Caki2 (cell line): ENCODE data around the gene RGS14. TPM values are rescaled to one million over a fixed set of nuclear protein-coding genes. Genes with fewer than 3 reads are reported as not detected.
"Not testable (repeated sequence)": the region's sequence is repeated elsewhere in the genome, so short reads cannot be mapped to it uniquely, and the experiment has no call there.

Source experiments
- DNase-seq: peaks from one replicate; pipeline ENCODE4 v3.0.0-alpha.2; 2015; ENCODE audit warnings: low read depth
- in situ Hi-C: cut with HindIII; loops from 2 replicates; pipeline ENCODE4 v1.10.0; 2016; ENCODE audit warnings: low sequenced_read_pairs, low pct_unique_long_range_greater_than_20kb, mixed read lengths
- total RNA-seq: library from RNA; depleted of rRNA; stranded (reverse); fragments of >200 nt; shearing (Covaris generic); gene quantifications from 2 replicates; pipeline ENCODE4 v1.2.3, GENCODE V29; 2014; ENCODE audit warnings: low replicate concordance; rRNA removed

RGS14 gene
- total RNA-seq, 1 experiment from 2014 or later: 97.6 TPM

DNA sequence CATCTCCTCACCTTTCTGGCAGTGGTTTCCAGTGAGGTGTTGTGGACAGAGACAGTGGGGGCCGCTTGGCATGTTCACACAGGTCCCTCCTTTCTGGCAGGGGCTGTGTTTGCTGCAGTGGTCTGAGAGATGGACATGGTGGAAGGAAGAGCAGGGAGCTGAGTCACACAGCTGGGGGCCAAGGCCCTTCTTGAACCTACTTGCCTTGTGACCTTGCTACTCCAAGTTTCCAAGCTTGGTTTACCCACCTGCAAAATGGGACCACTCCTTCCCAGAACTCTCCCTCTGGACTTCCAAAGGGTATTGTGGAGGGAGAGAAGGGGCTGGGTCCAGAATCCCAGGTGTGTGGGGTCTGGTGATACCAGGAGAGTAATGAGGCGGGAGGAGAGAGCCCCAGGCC, 47.6 kb downstream of the RGS14 start:
- in situ Hi-C loops: no loop called here
- DNase-seq: no peak

DNA sequence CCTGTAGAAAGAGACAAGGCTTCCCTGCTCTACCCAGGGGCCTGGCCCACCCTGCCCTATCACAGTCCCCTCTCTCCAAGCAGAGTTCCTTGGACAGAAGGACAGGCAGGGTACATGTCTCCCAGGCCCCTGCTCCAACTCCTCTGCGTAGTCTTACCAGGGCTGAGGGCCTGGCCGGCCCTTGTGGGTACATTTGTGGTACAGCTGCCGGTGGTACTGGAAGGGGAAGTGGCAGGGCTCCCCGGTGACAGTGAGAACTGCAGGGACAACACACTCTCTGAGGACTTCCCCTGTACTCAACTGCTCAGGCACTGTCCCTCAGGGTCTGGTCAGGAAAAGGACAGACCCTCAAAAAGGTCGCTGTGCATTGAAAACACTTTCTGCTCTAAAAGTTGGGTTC, 48.1 kb downstream of the RGS14 start:
- DNase-seq: no peak
- in situ Hi-C loops: no loop called here

DNA sequence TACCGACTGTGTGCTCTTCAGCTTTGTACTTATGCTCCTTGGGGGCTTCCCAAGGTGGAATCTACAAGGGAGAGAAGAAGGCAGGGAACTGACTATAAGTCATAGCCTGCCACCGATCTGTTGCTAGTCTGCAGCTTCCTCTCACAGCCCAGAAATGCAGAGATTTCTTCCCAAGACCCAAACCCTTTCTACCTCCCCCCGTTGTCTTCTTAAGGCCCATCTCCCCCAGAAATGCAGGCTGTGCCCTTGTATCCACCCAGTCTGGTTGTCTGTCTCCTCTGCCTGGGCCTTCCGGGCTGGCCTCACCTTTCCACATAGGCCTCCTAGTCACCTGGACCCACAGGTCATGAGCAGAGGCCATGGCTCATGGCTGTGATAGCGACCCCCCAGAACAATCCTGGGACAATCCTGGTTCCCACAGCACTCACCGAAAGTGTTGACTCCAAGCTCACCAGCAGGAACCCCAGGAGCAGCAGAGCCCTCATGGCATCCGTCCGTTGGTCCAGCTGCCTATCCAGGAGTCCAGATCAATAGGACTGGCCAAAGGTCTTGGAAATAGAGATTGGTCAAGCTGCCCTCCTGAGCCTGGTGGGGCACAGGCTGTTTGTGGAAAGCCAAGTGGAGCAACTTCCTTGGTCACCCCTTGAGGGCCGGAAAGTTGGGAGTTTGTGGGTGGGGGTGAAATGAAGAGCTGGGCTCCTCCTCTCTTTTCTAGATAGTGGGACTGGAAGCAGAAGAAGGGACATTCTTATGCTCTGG, 51.5 kb downstream of the RGS14 start, which contains the start of gene F12:
Gene F12 (minus strand): TSS at position 522 of the 759 bp plus-strand sequence. CDS start 37 bp downstream, at position 485.
- in situ Hi-C loops: no loop called here
- no peak for DNase-seq

DNA sequence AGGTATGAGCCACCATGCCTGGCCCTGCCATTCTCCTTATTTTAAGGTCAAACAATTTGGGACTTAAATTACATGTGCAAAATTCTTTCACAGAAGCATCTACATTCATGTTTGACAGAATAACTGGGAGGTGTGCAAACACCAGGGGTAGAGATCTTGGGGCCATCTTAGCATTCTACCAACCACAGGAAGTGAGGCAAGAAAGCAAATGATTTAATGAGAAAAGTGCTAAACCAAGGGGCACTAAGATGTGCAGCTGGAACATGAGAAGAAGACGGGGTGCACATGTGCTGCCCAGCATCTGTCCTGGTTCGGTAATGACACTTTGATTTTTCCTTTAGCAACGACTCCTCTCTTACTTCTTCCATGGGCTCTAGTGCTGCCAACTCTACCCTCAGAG, 52.9 kb downstream of the RGS14 start:
- DNase-seq: no peak
- in situ Hi-C loops: no loop called here

DNA sequence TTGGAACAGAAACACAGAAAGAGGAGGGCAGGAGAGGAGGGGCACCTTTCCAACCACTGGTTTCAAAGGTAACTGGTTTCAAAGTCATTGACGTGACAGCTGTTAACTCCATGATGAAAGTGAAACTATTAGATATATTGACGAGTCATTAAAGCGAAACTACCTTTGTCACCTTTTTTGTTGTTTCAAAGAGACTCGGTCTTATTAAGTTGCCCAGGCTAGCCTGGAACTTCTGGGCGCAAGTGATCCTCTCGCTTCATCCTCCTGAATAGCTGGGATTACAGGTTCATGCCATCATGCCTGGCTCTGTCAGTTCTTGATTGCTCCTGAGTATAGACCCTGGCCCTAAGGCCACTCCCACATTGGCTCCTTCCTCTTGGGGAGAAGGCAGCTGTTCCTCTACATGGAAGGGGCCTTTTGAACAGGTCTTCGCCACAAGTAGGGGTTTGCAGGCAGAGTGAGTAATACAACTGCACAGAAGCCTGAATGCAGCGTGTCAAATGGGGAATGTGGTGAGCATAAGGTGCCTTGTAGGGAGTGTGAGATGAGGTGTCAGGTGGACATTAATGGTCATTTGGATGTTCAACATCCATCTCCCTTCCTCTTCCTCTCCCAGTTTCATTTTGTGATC, 55.0 kb downstream of the RGS14 start:
- in situ Hi-C loops: no loop called here
- DNase-seq: no peak

DNA sequence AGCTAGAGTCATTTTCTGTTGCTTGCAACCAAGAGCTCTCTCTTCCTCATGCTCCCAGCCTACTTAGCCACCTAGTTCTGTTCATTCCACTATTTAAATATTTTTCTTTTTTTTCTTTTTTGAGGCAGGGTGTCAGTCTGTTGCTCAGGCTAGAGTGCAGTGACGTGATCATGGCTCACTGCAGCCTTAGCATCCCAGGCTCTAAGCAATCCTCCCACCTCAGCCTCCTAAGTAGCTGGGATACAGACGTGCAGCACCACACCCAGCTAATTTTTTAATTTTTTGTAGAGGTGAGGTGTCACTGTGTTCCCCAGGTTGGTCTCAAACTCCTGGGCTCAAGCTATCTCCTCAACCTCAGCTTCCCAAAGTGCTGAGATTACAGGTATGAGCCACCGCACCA, 56.8 kb downstream of the RGS14 start:
- no peak for DNase-seq
- in situ Hi-C loops: no loop called here

DNA sequence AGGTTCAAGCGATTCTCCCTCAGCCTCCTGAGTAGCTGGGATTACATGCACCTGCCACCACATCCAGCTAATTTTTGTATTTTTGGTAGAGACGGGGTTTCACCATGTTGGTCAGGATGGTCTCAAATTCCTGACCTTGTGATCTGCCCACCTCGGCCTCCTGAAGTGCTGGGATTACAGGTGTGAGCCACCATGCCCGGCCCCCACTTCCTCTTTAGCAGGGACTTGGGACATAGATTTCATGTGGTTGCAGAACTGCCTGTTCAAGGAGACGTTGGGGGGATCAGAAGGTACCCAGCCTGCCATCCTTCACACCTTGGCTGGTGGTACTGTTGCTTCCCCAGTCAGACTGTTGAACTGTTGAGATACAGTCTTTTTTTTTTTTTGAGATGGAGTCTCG, 59.4 kb downstream of the RGS14 start:
- DNase-seq, in situ Hi-C loops: not testable (repeated sequence)

DNA sequence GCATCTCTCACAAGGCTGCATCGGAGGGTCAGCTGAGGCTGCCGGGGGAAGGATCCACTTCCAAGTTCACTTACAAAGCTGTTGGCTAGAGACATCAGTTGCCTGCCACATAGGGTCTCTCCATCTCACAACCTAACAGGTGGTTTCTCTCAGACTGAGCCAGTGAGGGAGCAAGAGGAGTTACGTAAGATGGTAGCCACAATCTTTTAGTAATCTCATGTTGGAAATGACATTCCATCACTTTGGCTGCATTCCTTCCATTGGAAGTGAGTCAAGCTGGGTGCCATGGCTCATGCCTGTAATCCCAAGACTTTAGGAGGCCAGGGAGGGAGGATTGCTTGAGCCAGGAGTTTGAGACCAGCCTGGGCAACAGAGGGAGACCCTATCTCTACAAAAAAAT, 61.3 kb downstream of the RGS14 start:
- in situ Hi-C loops: no loop called here
- no peak for DNase-seq

DNA sequence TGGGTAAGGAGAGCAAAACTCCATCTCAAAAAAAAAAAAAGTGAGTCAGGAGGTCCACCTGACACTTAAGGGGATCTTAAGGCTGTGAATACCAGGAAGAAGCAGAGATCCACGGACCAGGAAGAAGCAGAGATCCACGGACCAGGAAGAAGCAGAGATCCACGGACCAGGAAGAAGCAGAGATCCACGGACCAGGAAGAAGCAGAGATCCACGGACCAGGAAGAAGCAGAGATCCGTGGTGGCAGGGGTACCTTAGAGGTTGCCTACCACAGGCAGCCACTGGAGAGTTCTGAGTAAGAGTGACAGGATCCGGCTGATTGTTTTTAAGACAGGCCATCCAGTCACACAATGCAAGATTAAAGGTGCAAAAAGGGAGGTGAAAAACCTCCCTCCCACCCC, 62.7 kb downstream of the RGS14 start:
- DNase-seq, in situ Hi-C loops: not testable (repeated sequence)

DNA sequence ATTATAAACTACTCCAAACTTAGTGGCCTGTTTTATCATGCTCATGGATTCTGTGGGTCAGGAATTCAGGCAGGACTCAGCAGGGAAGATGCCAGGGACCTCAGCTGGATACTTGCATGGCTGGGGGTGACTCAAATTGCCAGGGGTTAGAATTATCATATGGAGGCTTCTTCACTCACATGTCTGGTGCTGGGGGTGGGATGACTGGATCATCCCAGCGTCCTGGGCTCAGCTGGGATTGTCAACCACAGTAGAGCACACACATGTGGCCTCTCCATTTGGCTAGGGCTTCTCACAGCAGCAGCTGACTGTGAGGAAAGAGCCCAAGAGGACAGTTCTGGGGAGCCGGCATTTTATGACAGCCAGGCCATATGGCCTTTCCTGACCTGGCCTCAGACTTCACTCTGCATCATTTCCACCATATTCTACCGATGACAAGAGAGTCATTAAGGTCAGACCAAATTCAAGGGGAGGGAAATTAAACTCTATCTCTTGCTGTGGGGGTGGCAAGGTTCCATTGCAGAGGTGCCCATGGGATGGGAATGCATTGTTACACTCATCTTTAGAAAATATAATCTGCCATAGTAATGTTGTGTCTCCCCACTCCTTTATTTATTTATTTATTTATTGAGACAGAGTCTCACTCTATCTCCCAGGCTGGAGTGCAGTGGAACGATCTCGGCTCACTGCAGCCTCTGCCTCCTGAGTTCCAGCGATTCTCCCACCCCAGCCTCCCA, 63.5 kb downstream of the RGS14 start:
- in situ Hi-C loops: no loop called here
- no peak for DNase-seq

Other genes with a start within 250 kb of the RGS14 start
- 15.4 and 18.5 TPM in 2 replicates for gene NSD1, start 224.2 kb upstream of the RGS14 start, total RNA-seq
- 53.9 and 65.9 TPM in 2 replicates for gene RAB24, start 54.2 kb upstream of the RGS14 start, total RNA-seq
- 459 and 533 TPM in 2 replicates for gene PRELID1, start 54.1 kb upstream of the RGS14 start, total RNA-seq
- 69.8 and 72.2 TPM in 2 replicates for gene MXD3, start 46.0 kb upstream of the RGS14 start, total RNA-seq
- 602 and 647 TPM in 2 replicates for gene LMAN2, start 6.3 kb upstream of the RGS14 start, total RNA-seq
- 0.64 and 1.5 TPM in 2 replicates for gene SLC34A1, start 26.5 kb downstream of the RGS14 start, total RNA-seq
- gene PFN3, start 42.7 kb downstream of the RGS14 start, total RNA-seq: not detected in 2 replicates
- 39.4 and 58.6 TPM in 2 replicates for gene F12, start 51.6 kb downstream of the RGS14 start, total RNA-seq
- 60.9 and 65.2 TPM in 2 replicates for gene GRK6, start 68.8 kb downstream of the RGS14 start, total RNA-seq
- 49.8 and 50.5 TPM in 2 replicates for gene PRR7, start 88.9 kb downstream of the RGS14 start, total RNA-seq
- gene DBN1, start 115.7 kb downstream of the RGS14 start, total RNA-seq: 148 and 175 TPM in 2 replicates
- 188 and 198 TPM in 2 replicates for gene PDLIM7, start 139.7 kb downstream of the RGS14 start, total RNA-seq
- gene DOK3, start 151.9 kb downstream of the RGS14 start, total RNA-seq: 0.57 and 0.72 TPM in 2 replicates
- 145 and 172 TPM in 2 replicates for gene DDX41, start 159.0 kb downstream of the RGS14 start, total RNA-seq
- 29.2 and 33.6 TPM in 2 replicates for gene FAM193B, start 196.6 kb downstream of the RGS14 start, total RNA-seq
- 291 and 366 TPM in 2 replicates for gene TMED9, start 234.3 kb downstream of the RGS14 start, total RNA-seq
- gene B4GALT7, start 242.2 kb downstream of the RGS14 start, total RNA-seq: 90.2 and 101 TPM in 2 replicates